Epidermal melanocyte (primary cell): Measurements from ENCODE around the gene PRCP.

Source experiments
- DNase-seq: peaks from one replicate; pipeline ENCODE4 v3.0.0; 2011; ENCODE audit warnings: low spot score; ENCODE audit not compliant: insufficient read length

Gene PRCP

GRCh38 chr11:82787981-82788380, 112.2 kb downstream of the PRCP start:
- DNase-seq: no peak

GRCh38 chr11:82786836-82787235, 113.4 kb downstream of the PRCP start:
- DNase-seq: no peak

GRCh38 chr11:82786001-82786400, 114.2 kb downstream of the PRCP start:
- no peak for DNase-seq

- DNase-seq: no peak
Measured at GRCh38 chr11:82782825-82783374, 117.3 kb downstream of the PRCP start.

GRCh38 chr11:82778776-82779175, 121.5 kb downstream of the PRCP start:
- no peak for DNase-seq

GRCh38 chr11:82776377-82776776, 123.9 kb downstream of the PRCP start:
- DNase-seq: no peak

GRCh38 chr11:82775736-82776346, 124.4 kb downstream of the PRCP start:
- DNase-seq: no peak

- DNase-seq: no peak
Measured at GRCh38 chr11:82775218-82775617, 125.0 kb downstream of the PRCP start.
